ENCODE data around the gene MRGPRX2.
A peak's percentile ranks its signal among the peaks of the same experiment; 100 is the strongest.

The MRGPRX2 gene

DNA sequence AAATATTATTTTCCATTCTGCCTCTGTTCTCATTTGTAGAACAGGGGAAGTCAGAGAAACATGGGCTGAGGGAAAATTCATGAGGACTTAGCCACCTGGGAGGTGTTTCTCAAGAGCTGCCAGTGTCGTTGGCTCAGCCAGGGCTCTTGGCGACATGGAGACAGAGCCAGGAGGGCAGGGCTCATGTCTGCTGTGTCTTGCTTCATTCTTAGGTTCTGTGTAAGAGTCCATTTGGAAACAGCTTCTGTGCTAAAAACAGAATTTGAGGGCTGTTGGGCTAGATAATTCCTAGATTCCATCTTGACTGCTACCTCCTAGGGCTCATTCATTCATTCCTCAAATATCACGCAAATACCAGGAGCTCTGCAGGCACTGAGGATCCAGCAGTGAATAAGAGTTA lies 15.1 kb upstream of the MRGPRX2 start:
- no peak for DNase-seq (ENCODE audit: low spot score)

DNA sequence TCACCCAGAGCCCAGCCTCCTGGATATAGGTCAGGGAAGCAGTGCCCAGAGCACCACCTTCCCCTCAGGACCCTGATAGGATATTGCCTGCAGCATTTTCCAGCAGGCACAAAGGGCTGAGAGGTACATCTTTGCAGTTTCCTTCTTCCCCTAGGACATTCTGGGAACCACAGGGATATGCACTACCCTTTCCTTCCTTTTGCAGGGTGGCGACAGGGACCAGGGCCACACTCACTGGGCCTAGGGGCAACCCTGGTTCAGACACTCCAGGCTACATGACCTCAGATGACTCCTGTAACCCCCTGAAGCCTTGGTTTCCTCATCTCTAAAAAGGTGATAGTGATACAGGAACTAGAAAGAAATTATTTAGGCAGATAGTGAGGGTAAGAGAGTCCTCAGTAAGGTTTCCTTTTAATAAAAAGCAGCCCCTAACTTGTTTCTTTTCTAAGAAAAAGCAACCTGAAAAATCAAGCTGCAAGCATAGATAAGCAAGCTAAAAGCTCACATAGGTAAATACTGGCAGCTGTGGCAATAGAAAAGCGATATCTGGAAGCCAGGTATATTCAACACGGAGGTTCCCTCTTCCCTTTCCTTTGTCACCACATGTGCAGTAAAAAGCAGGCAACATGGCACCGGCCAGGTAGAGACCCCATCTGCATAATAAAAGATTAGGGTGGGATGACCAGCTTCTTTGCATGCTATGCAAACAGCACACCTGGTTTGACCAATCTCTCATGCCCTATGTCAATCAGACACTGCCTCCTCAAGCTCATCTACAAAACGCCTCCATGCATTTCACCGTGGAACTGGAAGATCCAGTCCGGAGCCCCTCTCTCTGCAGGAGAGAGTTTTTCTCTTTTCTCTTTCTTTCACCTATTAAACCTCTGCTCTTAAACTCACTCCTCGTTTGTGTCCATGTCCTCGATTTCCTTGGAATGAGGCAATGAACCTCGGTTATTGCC lies 13.2 kb upstream of the MRGPRX2 start:
- no peak for DNase-seq (ENCODE audit: low spot score)

DNA sequence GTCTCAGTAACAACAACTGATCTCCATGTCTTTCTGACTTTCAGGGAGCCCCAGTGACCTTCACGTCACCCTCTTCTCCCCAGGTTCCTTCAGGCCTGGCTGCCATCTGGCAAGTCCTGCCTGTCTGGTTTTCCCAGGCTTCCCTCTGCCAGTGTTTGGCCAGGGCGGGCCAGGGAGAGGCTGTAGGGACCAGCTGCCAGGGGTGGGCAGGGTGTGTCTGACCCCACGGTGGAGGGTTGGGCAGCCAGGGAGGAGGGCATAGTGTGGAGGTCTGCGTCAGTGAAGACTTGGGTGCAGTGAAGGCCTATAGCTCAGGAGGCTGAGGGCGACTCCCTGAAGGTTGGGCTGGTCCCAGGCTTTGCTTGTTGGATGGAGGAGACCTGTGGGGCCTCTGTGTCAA lies 11.9 kb upstream of the MRGPRX2 start:
- no peak for DNase-seq (ENCODE audit: low spot score)

DNA sequence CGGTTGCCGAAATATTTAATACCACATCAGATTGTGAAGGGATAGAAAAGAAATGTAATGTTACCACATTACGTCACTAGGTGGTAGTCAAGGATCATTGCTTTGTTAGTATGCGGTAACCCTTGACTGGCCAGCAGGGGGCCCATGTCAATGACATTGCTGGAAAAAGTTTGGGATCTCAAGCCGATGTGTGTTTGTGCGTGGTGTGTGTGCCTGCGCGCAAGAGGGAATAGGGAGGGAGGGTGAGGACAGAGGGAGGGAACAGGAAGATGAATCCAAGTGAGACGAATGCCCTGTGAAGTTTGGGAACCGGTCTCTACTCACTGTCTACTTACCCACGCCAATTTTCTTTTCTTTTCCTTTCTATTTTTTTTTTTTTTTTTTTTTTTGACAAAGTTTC lies 10.7 kb upstream of the MRGPRX2 start:
- peak; percentile 66 for DNase-seq (ENCODE audit: low spot score)

DNA sequence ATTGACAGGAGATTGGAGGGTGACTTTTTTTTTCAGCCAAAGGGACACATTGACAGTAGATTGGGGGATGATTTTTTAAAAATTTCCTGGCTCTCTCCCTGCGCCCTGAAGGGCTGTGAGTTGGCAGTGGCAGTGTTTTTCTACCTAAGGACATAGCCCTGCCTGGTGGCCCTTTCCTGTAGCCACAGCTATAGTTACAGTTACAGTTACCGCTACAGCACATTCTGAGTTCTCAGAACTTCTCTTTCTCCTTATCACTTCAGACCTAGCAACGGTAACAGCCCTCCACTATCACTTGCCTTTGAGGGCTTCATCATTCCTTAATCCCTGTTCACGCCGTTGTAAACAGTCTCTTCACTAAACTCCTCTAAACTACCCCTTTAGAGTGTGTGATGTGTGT lies 684 bp downstream of the MRGPRX2 start:
- DNase-seq (ENCODE audit: low spot score), result no peak

GRCh38 chr11:19055905-19056304 lies 4.6 kb downstream of the MRGPRX2 start:
- no peak for DNase-seq (ENCODE audit: low spot score)

- DNase-seq (ENCODE audit: low spot score), result no peak
Measured at GRCh38 chr11:19055016-19055415, 5.5 kb downstream of the MRGPRX2 start.

DNA sequence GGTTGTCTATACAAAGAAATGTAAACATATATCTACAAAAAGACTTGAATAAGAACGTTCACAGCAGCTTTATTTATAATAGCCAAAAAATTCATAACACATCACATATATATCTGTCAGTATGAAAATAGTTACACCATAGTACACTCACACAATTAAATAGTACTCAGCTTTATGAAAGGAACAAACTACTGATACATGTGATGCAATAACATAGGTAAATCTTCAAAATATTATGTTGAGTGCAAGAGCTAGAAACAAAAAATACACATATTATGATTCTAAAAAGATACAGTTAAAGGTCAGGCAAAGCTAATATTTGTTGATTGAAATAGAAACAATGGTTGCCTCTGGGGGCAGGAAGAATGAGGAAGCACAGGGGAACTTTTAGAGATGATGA lies 6.6 kb downstream of the MRGPRX2 start:
- DNase-seq (ENCODE audit: low spot score), result no peak

DNA sequence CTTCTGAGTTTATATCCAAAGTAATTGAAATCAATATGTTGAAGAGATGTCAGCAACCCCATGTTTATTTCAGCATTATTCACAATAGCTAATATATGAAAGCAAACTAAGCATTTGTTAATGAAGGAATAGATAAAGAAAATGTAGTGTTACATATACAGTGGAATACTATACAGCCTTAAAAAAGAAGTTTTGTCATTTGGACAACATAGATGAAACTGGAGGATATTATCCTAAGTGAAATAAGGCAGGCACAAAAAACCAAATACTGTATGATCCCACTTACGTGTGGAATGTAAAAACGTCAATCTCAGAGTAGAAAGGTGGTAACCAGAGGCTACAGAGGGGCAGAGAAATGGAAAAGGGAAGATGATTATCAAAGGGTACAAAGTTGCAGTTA lies 10.2 kb downstream of the MRGPRX2 start:
- DNase-seq (ENCODE audit: low spot score), result no peak

DNA sequence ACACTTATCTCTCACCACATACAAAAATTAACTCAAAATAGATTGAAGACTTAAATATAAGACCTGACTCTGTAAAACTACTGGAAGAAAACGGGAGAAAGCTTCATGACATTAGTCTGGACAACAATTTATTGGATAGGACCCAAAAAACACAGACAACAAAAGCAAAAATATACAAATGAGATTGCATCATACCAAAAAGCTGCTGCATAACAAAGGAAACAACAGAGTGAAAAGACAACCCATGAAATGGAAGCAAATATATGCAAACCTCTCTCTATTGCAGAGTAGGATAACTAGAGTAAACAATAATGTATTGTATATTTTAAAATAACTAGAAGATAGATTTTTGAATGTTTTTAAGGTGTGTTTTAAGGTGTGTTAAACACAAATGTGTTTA lies 11.2 kb downstream of the MRGPRX2 start:
- no peak for DNase-seq (ENCODE audit: low spot score)

GRCh38 chr11:19040051-19040450 lies 20.5 kb downstream of the MRGPRX2 start:
- no peak for DNase-seq (ENCODE audit: low spot score)

- no peak for DNase-seq (ENCODE audit: low spot score)
Measured at GRCh38 chr11:19039409-19039808, 21.1 kb downstream of the MRGPRX2 start.

- no peak for DNase-seq (ENCODE audit: low spot score)
Measured at GRCh38 chr11:19032990-19033389, 27.5 kb downstream of the MRGPRX2 start.

- no peak for DNase-seq (ENCODE audit: low spot score)
Measured at GRCh38 chr11:19027829-19028595, 32.5 kb downstream of the MRGPRX2 start.

GRCh38 chr11:19026862-19027261 lies 33.7 kb downstream of the MRGPRX2 start:
- DNase-seq (ENCODE audit: low spot score), result no peak

- DNase-seq (ENCODE audit: low spot score), result no peak
Measured at GRCh38 chr11:19025481-19026406, 34.8 kb downstream of the MRGPRX2 start.

DNA sequence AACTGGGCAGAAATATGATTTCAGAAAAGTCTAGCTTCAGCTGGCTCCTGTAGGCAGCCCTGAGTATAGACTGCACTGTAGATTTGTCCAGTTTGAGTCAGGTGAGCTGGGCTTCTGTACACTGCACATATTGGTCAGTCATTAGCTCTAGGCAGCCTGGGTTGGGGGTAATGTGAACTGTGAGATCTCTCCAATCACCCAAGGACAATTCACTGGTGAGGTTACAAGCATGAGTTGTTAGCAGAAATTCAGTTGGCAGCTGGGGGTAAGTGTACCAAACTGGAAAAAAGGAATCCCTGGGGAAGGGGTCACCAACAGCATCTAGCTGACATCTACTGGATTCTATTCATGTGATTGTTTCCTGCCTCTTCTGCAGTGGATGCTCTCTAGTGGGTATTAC lies 39.7 kb downstream of the MRGPRX2 start:
- no peak for DNase-seq (ENCODE audit: low spot score)

- DNase-seq (ENCODE audit: low spot score), result no peak
Measured at GRCh38 chr11:19018901-19019300, 41.6 kb downstream of the MRGPRX2 start.

DNA sequence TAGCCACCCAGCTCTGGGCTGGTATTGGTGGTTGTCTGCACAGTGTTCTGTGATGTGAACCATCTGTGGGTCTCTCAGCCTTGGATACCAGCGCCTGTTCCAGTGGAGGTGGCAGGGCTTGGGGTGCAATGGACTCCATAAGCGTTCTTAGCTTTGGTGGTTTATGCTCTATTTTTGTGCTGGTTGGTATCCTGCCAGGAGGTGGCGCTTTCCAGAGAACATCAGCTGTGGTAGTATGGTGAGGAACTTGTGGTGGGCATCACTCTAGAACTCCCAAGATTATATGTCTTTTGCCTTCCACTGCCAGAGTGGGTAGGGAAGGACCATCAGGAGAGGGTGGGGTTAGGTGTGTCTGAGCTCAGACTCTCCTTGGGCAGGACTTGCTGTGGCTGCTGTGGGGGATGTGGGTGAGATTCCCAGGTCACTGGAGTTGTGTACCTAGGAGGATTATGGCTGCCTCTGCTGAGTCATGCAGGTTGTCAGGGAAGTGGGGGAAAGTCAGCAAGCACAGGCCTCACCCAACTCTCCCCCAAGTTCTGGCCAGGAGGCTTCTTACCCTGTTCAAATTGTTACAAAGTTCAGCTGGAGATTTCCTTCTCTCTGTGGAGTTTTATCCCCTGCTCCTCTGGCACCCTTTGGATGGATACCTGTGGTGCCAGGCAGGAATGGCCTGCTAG lies 47.2 kb downstream of the MRGPRX2 start:
- no peak for DNase-seq (ENCODE audit: low spot score)

GRCh38 chr11:19012636-19013035 lies 47.9 kb downstream of the MRGPRX2 start:
- no peak for DNase-seq (ENCODE audit: low spot score)
